HG03378 (cell line): ENCODE results near the gene SNX9.
"Not testable (repeated sequence)": the region's sequence is repeated elsewhere in the genome, so short reads cannot be mapped to it uniquely, and the experiment has no call there.

Experiments used
- ATAC-seq: cut with Tn5 transposase; IDR thresholded peaks from one replicate; pipeline ENCODE4 v1.9.1; 2021; ENCODE audit warnings: mild to moderate bottlenecking, moderate library complexity; ENCODE audit not compliant: unreplicated experiment

The SNX9 gene

GRCh38 chr6:157946865-157947532 is 124.0 kb downstream of the SNX9 start:
- ATAC-seq: no peak

- not testable (repeated sequence) for ATAC-seq
These were observed 127.9 kb downstream of the SNX9 start for GRCh38 chr6:157950899-157951298.

- ATAC-seq: no peak
These were observed 128.8 kb downstream of the SNX9 start for GRCh38 chr6:157951828-157952227.

GRCh38 chr6:157952861-157953351 is 129.9 kb downstream of the SNX9 start:
- no peak for ATAC-seq

- ATAC-seq: no peak
These were observed 130.6 kb downstream of the SNX9 start for GRCh38 chr6:157953580-157954091.

GRCh38 chr6:157954150-157955117 is 131.4 kb downstream of the SNX9 start:
- no peak for ATAC-seq

- ATAC-seq: no peak
These were observed 132.6 kb downstream of the SNX9 start for GRCh38 chr6:157955675-157956074.

- no peak for ATAC-seq
These were observed 133.2 kb downstream of the SNX9 start for GRCh38 chr6:157956171-157956730.

- no peak for ATAC-seq
These were observed 136.6 kb downstream of the SNX9 start for GRCh38 chr6:157959451-157960227.

GRCh38 chr6:157961153-157961831 is 138.2 kb downstream of the SNX9 start:
- ATAC-seq: no peak

- no peak for ATAC-seq
These were observed 139.0 kb downstream of the SNX9 start for GRCh38 chr6:157961832-157962575.

GRCh38 chr6:157962601-157963302 is 139.7 kb downstream of the SNX9 start:
- no peak for ATAC-seq

- no peak for ATAC-seq
These were observed 141.1 kb downstream of the SNX9 start for GRCh38 chr6:157964100-157964499.

- ATAC-seq: no peak
These were observed 142.3 kb downstream of the SNX9 start for GRCh38 chr6:157965387-157965786.

GRCh38 chr6:157966589-157966977 is 143.5 kb downstream of the SNX9 start:
- ATAC-seq: no peak

- ATAC-seq: no peak
These were observed 144.0 kb downstream of the SNX9 start for GRCh38 chr6:157967020-157967419.

GRCh38 chr6:157967486-157967885 is 144.4 kb downstream of the SNX9 start:
- no peak for ATAC-seq

GRCh38 chr6:157972177-157972576 is 149.1 kb downstream of the SNX9 start:
- not testable (repeated sequence) for ATAC-seq
